ENCODE results near the gene HHAT.

DNA sequence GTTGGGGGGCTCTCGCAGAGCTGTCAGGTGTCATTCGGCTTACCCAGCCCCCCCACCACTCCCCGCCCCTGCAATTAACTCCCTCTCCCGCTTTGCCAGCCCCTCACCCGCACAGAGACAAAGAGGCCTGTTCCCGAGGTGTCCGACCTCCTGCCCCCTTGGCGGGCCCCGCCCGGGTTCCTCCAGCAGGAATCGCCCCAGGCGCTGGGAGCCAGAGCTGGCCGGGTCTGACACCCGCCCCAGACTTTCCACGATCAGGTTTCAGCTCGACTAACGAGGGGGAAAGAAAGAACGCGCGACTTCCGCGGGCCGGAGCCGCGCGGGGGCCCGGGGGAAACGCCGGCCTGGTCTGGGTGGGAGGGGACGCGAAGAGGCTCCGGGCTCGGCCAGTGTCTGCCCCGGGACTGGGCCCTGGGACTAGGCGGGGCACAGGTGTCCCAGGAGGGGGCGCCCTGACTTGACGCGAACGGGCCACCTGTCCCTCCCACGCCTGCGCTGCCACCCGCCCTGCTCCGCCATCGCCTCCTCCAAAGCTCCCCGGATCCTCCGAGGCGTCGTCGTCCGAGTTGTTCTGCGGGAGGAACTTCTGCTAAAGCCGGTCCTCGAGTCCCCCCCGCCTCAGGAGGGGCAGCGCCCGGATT, 36.4 kb upstream of the HHAT start:
- TF ChIP-seq, protein P1, sequence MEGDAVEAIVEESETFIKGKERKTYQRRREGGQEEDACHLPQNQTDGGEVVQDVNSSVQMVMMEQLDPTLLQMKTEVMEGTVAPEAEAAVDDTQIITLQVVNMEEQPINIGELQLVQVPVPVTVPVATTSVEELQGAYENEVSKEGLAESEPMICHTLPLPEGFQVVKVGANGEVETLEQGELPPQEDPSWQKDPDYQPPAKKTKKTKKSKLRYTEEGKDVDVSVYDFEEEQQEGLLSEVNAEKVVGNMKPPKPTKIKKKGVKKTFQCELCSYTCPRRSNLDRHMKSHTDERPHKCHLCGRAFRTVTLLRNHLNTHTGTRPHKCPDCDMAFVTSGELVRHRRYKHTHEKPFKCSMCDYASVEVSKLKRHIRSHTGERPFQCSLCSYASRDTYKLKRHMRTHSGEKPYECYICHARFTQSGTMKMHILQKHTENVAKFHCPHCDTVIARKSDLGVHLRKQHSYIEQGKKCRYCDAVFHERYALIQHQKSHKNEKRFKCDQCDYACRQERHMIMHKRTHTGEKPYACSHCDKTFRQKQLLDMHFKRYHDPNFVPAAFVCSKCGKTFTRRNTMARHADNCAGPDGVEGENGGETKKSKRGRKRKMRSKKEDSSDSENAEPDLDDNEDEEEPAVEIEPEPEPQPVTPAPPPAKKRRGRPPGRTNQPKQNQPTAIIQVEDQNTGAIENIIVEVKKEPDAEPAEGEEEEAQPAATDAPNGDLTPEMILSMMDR (IDR thresholded peaks at IDR 0.05) = peak in 1 of 3 experiments; percentile 23
- TF ChIP-seq POLR2A (IDR thresholded peaks at IDR 0.05) = no peak

Data from testis (tissue), 2 donors.